ENCODE measurements around the gene NES. TPM values are rescaled to one million over a fixed set of nuclear protein-coding genes. Genes with fewer than 3 reads are reported as not detected.

NES gene
- total RNA-seq, 1 experiment from 2014 or later = 56.3 TPM

DNA sequence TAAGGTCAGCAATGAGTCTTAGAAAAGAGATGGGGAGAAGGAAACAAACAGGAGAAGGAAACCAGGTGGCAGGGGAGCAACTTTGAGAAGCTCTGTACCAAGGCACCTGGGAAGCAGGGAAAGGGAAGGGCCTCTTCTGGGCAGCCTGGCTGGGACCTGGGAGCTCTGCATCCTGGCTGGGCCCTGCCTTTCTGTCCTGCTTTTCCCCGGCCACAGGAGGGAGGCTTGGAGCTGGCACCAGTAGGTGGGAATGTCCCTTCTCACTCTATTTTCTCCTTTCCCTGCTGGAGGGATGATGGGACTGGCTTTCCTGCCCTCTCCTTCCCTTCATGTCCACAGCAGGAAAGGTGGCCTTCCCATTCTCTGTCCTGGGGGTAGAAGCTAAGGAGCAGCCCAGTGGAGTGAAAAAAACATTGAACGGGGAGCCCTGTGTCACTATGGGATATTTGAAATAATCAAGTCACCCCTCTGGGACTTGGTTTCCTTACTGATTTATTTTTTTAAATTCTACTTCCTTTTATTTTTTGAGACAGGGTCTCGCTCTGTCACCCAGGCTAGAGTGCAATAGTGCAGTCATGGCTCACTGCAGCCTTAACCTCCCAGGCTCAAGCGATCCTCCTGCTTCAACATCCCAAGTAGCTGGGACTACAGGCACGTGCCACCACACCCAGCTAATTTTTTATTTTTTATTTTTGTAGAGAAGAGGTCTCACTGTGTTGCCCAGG, 5.1 kb upstream of the NES start:
- Histone ChIP-seq H3K27ac (ENCODE audit: low read length) (no peak overlapping the region), H3K36me3 (ENCODE audit: control insufficient read depth, insufficient read depth, low read length) (no peaks in the 10 kb centered on the region), H3K4me3 (ENCODE audit: low read depth in 2 of 2, low read length in 2 of 2) (no peak overlapping the region), H3K9me3 (ENCODE audit: control insufficient read depth, insufficient read depth, low read depth, low read length) (no peaks in the 10 kb centered on the region), H3K27me3 (ENCODE audit: control insufficient read depth, insufficient read depth, low read length) (no peaks in the 10 kb centered on the region), H3K4me1 (ENCODE audit: control insufficient read depth, insufficient read depth, low read length) (peaks cover 10% of the 10 kb centered on the region)
- ATAC-seq (peak; percentile 67), DNase-seq (ENCODE audit: low read depth, low spot score) (no peak)
- intact Hi-C loops (cut with micrococcal nuclease; ENCODE audit: unreplicated experiment) (no loop called here), in situ Hi-C loops (cut with HindIII; ENCODE audit: low pct_unique_long_range_greater_than_20kb, low sequenced_read_pairs) (no loop called here)
- CTCF ChIA-PET = interaction anchor here (0.7 to 1.2 kb wide), 4 partner anchors 20 to 246 kb away, joined by 3 to 11 read pairs (median 3); no protein-coding TSS in a partner anchor
- POLR2A ChIA-PET = interaction anchor here (0.6 to 0.7 kb wide), 3 partner anchors 27 to 69 kb away, joined by 3 to 10 read pairs (median 3); partner anchors contain the start of gene HDGF
- TF ChIP-seq POLR2AphosphoS5 (IDR thresholded peaks at IDR 0.05; ENCODE audit: low read depth, low read length) (no peak), SIN3A (IDR thresholded peaks at IDR 0.05; ENCODE audit: borderline replicate concordance, insufficient read depth, low read depth, low read length) (no peak), REST (IDR thresholded peaks at IDR 0.05; ENCODE audit: insufficient read depth in 1 of 2, low read depth in 2 of 2, low read length in 1 of 2) (no peak), CTCF (IDR thresholded peaks at IDR 0.05) (peak; percentile 46), TCF7L2 (IDR thresholded peaks at IDR 0.05; ENCODE audit: low read depth, low read length) (no peak)
- no TSS peak for BruUV-seq (replicated peaks)

DNA sequence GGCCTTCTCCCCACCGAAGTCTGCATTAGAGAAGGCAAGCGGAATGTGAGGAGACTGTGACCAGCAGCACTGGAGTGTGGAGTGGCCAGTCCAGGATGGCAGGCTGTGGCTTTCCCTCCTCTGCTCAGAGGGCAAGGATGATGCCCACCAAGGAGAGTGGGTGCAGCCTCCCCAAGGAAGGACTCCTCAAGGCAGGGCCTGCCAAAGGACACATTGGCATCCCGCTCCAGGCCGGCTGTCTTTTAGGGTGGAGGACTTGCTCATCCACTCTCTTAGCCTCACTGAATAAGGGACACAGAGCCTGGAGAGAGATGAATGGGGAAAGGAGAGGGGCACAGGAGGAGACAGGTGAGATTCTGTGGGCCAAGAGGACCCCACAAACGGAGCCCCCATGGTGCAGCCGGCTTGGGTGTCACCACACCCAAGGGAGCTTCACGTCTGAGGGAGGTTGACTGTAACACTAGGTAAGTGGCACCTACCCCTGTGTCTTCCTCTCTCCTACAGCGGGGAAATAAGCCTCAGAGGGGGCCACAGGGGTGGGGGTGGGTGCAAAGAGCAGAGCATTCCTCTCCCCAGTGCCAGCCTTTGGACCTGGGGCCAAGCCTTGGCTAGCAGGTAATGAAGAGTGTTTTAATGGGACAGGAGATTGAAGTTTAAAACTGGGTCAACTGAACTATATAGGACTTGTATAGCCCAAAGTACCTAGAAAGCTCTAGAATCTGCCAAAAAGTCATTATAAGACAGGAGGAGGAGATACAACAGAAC, 4.2 kb upstream of the NES start:
- intact Hi-C loops (cut with micrococcal nuclease; ENCODE audit: unreplicated experiment) (no loop called here), in situ Hi-C loops (cut with HindIII; ENCODE audit: low pct_unique_long_range_greater_than_20kb, low sequenced_read_pairs) (no loop called here)
- POLR2A ChIA-PET = interaction anchor here (0.6 to 0.7 kb wide), 2 partner anchors 28 to 70 kb away, joined by 3 to 10 read pairs; partner anchors contain the start of gene HDGF

More for the DNA sequence above, 4.2 kb upstream of the NES start:
- no peaks in the 10 kb centered on the region for H3K36me3 ChIP-seq (ENCODE audit: control insufficient read depth, insufficient read depth, low read length)
- BruUV-seq (replicated peaks) = no TSS peak
- H3K27me3 ChIP-seq (ENCODE audit: control insufficient read depth, insufficient read depth, low read length) = no peaks in the 10 kb centered on the region
- H3K27ac ChIP-seq (ENCODE audit: low read length) = no peak overlapping the region
- H3K9me3 ChIP-seq (ENCODE audit: control insufficient read depth, insufficient read depth, low read depth, low read length) = no peaks in the 10 kb centered on the region
- H3K4me1 ChIP-seq (ENCODE audit: control insufficient read depth, insufficient read depth, low read length) = peaks cover 11% of the 10 kb centered on the region
- ATAC-seq = no peak
- no peak for TF ChIP-seq POLR2AphosphoS5 (IDR thresholded peaks at IDR 0.05; ENCODE audit: low read depth, low read length)
- TF ChIP-seq SIN3A (IDR thresholded peaks at IDR 0.05; ENCODE audit: borderline replicate concordance, insufficient read depth, low read depth, low read length) = no peak
- TF ChIP-seq REST (IDR thresholded peaks at IDR 0.05; ENCODE audit: insufficient read depth in 1 of 2, low read depth in 2 of 2, low read length in 1 of 2) = no peak
- no peak for TF ChIP-seq TCF7L2 (IDR thresholded peaks at IDR 0.05; ENCODE audit: low read depth, low read length)
- TF ChIP-seq CTCF (IDR thresholded peaks at IDR 0.05) = no peak
- DNase-seq (ENCODE audit: low read depth, low spot score) = no peak
- no peak overlapping the region for H3K4me3 ChIP-seq (ENCODE audit: low read depth in 2 of 2, low read length in 2 of 2)
- CTCF ChIA-PET = interaction anchor here (0.7 to 1.6 kb wide), 5 partner anchors 21 to 247 kb away, joined by 3 to 11 read pairs (median 3); no protein-coding TSS in a partner anchor
